Anterior cingulate cortex (tissue), 58 donors: ENCODE results near the gene ZNF101.
"Not testable (repeated sequence)": the region's sequence is repeated elsewhere in the genome, so short reads cannot be mapped to it uniquely, and the experiment has no call there.

ENCODE experiments used
- DNase-seq, 58 donors: peaks; one replicate each; lab custom pipeline; 2025; lab: John Stamatoyannopoulos, UW

ZNF101 gene

DNA sequence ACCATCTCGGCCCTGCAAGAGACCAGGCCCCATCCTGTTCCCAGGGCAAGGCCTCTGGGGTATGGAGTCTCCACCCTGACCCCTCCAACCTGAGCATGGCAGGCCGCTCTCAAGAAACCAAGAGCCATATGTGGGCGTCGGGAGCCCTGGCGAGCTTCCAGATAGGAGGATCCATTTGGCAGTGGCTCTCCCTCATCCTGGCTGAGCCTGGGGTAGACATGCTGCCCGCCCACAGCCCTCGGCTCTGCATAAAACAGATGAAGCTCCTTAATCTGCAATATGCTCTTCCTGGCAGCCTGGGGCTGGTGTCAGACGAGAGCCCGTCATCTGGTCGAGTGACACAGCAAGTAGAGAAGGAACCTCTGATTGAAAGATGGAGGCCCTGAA, 11.2 kb upstream of the ZNF101 start:
- DNase-seq, result peak in 44 of 58 donors; percentile 6 to 84 (median 48)

DNA sequence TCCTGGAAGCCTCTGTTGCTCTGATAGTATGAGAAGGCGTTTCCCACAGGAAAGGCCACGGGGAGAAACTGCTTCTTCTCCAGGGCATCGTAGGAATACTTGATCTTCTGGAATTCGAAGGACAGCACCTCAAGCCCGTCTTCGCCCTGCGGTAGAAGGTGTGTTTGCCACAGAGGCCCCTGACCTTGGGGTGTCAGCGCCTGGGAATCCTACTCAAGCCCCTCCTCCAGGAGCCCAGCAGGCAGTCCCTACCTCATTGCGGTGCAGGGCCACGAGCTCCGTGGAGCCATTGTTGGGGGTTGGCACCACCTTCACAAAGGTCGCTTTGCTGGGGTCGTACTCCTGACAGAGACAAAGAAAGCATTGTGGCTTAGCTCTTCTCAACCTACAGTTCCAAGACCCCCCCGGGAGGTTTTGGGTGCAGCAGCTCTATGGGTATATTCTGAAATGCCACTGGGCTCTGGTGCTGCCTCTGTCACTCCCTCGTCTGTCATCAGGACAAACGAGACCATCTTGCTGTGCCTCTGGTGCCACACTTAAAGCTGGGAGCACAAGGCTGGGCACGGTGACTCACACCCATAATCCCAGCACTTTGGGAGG, 8.9 kb upstream of the ZNF101 start:
- DNase-seq, result no peak

DNA sequence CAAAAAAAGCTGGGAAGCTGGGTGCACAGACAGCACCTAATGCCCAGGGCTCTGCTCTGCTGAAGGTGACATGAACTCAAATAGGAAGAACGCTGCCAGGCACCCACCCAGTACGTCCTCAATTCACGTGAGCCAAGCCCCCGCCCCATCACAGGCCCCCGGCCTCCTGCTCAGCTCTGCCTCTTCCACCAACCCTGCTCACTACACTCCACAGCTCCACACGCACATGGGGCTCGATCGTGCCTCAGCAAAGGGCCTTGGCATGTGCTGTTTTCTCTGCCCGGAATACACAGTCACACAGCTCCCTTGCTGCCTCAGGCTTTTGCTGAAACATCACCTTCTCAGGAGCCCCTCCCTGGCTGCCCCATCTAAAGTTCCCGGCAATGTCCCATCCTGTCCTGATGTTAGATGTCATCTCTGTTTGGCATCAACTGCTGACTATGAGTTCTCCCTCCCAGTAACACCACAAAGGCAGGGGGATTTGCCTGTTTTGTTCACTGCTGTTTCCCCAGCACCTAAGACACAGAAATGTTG, 7.4 kb upstream of the ZNF101 start:
- DNase-seq, result no peak

DNA sequence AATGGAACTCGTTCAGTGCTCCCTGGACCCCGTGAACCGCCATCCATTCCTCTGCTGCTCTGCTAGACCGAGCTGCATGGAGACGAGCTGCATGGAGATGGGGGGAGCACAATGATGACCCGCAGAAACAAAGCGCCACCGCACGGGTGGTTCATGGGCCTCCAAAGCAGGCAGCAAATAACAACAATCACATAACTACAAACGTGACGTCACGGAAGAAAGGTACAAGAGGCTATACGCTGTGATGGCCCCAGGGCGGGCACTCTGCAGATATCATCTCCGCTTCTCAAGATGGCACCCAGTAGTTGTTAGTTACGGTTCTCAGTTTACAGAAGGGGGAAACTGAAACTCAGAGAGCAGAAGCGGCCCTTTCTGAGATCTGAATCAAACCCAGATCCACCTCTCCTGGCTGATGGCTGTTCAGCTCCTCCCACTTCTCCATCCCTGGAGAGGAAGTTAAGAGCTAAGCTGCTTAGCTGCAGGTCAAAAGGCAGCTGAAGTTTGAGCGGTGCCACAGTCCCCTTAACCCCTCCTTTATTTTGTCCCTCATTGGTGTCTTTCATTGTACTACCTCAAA, 6.9 kb upstream of the ZNF101 start:
- peak in 1 of 58 donors; percentile 25 for DNase-seq

DNA sequence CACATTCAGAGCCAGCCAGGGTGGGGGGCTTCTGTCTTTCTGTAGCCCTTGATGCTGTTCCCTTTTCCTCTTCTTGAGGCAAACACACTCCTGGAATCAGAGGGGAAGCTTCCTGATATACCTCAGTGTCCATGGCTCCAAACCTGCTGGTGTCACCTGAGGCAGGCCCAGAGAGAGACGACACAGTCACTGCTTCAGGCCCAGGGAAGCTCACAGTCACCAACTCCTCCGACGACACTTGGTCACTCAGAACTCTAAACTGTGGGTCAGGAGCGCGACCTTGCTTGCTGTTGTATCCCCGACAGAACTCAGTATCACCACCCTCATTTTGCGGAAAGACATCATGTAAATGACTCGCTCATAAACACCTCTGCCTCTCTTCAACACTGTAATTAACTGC, 6.3 kb upstream of the ZNF101 start:
- no peak for DNase-seq

DNA sequence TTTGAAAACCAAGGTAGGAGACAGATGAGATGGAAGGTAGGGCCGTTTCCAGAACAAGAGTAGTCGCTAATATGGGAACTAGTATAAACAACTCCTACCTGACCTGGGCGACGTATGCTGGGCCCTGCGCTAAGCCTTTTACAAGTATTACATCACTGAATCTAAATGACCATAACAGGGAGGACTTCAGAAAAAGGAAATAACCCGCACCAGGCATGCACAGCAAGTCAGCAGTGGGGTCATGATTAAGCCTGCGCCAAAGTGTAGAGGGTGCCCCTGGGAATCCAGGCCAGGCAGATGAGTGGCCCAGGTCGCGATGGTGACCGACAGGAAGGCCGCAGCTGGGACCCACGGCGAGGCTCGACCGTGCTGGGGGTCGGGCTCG, 5.8 kb upstream of the ZNF101 start:
- no peak for DNase-seq

DNA sequence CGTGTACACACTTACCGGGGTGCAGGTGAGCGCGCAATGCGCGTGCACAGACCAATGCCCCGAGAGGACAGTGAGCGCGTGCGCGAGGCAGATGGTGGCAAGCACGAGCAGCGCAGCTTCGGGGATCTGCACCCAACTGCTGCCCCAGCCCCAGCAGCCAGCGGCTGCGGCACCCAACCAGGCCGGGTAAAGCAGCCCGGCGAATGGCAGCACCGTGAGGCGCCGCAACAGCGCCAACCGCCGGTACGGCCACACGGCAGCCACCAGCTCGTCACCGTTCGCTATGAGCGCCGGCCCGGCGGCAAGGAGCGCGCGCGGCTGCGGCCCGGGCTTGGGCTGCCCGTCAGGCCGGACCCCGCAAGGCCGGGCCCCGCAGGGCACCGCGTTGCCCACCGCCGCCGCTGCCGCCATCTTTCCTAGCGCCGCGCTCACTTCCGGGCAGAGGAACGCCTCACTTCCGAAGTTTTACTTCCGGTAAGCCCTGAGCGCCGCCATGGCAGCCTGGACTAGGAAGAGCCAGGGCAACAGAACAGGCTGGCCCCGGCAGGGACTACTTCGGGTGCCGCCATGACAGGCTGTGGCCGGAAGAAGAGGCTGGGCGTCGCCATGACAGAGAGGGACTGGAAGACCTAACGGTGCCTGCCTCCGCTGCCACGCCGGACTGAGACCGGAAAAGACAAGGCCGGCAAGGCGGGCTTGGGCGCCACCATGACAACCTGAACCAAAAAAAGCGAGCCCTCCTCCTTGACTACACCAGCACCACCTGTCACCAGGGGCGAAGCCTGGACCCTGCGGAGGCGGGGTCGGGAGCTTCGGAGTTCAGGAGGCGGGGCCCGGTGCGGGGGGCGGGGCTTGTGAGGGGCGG, 5.2 kb upstream of the ZNF101 start, which contains the start of gene ATP13A1:
Gene ATP13A1 (minus strand): TSS at position 421 of the 865 bp plus-strand sequence. CDS start 10 bp downstream, at position 411.
- DNase-seq, result peak; percentile 83 to 100 (median 96)

DNA sequence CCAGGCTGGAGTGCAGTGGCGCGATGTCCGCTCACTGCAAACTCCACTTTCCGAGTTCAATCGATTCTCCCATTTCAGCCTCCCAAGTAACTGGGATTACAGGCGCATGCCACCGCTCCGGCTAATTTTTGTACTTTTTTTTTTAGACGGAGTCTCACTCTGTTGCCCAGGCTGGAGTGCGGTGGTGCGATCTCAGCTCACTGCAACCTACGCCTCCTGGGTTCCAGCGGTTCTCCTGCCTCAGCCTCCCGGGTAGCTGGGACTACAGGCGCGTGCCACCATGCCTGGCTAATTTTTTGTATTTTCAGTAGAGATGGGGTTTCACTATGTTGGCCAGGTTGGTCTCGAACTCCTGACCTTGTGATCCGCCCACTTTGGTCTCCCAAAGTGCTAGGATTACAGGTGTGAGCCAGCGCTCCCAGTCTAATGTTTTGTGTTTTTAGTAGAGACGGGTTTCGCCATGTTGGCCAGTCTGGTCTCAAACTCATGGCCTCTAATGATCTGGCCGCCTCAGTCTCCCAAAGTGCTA, 3.2 kb upstream of the ZNF101 start:
- DNase-seq, result not testable (repeated sequence)

DNA sequence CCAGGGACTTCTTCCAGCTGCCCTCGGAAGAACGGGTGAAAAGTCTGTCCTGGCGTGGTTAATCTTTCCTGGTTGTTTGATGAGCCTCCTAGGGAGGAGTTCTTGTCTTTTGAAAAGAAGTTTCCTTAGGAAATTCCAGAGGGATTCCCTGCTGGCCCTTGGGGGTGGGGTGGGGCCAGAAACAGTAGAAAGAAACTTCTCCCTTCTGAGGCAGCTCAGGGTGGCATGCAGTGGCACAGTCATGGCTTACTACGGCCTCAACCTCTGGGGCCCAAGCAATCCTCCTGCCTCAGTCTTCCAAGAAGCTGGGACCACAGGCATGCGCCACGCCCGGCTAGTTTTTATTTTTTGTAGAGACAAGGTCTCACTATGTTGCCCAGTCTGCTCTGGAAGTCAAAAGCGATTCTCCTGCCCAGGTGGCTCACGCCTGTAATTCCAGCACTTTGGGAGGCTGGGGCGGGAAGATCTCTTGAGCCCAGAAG, 1.5 kb downstream of the ZNF101 start:
- no peak for DNase-seq

DNA sequence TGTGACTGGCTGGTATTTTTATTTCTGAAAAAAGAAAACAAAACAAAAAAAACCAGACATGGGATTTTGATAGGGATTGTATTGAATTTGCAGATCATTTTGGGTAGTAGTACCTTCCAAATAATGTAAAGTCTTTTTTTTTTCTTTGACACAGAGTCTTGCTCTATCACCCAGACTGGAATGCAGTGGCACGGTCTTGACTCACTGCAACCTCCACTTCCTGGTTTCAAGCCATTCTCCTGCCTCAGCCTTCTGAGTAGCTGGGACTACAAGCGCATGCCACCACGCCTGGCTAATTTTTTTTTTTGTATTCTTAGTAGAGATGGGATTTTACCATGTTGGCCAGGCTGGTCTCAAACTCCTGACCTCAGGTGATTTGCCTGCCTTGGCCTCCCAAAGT, 4.2 kb downstream of the ZNF101 start:
- no peak for DNase-seq

DNA sequence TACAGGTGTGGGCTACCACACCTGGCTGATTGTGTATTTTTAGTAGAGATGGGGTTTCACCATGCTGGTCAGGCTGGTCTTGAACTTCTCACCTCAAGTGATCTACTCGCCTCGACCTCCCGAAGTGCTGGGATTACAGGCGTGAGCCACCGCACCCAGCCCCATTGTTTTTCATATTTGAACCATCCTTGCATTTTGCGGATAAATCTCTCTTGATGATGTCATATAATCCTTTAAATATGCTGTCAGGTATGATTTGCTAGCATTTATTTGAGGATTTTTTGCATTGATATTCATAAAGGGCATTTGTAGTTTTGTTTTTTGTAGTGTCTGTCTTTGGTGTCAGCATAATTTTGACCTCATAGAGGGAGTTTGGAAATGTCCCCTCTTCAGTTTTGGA, 5.7 kb downstream of the ZNF101 start:
- no peak for DNase-seq

DNA sequence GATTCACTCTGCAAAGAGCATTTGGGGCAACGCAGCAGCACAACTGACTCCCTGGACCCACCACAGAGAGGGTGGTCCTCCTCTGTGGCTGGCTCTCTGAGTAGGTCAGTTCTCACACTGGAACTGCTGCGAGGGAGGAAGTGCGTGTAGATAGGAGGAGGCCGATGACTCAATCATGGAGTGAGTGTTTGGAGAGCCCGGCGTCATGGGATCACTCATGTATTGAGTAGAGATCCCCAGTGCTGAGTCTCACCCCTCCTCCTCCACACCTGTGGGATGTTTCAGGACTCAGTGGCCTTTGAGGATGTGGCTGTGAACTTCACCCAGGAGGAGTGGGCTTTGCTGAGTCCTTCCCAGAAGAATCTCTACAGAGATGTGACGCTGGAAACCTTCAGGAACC, 8.9 kb downstream of the ZNF101 start:
- DNase-seq, result no peak

DNA sequence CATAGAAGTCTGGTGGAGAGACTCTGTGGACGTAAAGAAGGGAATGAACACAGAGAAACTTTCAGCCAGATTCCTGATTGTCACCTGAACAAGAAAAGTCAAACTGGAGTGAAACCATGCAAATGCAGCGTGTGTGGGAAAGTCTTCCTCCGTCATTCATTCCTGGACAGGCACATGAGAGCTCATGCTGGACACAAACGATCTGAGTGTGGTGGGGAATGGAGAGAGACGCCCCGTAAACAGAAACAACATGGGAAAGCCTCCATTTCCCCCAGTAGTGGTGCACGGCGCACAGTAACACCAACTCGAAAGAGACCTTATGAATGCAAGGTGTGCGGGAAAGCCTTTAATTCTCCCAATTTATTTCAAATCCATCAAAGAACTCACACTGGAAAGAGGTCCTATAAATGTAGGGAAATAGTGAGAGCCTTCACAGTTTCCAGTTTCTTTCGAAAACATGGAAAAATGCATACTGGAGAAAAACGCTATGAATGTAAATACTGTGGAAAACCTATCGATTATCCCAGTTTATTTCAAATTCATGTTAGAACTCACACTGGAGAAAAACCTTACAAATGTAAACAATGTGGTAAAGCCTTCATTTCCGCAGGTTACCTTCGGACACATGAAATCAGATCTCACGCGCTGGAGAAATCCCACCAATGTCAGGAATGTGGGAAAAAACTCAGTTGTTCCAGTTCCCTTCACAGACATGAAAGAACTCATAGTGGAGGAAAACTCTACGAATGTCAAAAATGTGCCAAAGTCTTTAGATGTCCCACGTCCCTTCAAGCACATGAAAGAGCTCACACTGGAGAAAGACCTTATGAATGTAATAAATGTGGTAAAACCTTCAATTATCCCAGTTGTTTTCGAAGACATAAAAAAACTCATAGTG, 10.8 kb downstream of the ZNF101 start:
- DNase-seq, result no peak

DNA sequence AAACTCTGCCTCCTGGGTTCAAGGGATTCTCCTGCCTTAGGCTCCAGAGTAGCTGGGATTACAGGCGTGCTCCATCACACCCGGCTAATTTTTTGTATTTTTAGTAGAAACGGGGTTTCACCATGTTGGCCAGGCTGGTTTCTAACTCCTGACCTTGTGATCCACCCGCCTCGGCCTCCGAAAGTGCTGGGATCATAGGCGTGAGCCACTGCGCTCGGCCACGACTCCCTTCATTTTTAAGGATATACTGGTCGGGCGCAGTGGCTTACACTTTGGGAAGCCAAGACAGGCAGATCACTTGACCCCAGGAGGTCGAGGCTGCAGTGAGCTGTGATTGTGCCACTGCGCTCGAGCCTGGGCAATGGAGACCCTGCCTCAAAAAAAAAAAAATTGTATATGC, 17.5 kb downstream of the ZNF101 start:
- not testable (repeated sequence) for DNase-seq

DNA sequence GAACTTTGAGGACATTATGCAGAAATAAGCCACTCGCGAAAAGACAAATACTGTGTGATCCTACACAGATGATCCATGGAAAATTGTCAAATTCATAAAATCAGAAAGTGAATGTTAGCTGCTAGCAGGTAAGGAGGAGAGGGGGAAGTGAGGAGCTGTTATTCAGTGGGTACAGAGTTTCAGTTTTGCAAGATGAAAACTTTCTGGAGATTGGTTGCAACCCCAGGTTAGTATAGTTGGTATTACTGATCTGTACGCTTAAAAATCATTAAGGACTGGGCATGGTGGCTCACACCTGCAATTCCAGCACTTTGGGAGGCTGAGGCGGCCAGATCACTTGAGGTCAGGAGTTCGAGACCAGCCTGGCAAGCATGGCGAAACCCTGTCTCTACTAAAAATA, 17.9 kb downstream of the ZNF101 start:
- no peak for DNase-seq

DNA sequence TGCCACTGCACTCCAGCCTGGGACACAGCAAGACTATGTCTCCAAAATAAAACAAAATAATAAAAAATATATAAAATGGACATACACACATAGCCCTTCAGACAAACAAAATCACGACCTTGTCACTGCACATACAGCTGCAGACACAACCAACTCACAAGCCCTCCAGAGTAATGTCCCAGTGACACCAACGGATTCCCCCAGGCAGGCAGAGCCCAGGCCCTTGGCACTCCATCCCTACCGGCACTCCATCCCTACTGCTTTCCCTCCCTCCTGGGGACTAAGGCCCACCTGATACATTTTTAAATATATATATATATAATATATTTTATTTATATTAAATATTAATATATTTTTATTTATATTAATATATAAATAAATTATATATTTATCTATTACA, 18.5 kb downstream of the ZNF101 start:
- DNase-seq, result no peak

DNA sequence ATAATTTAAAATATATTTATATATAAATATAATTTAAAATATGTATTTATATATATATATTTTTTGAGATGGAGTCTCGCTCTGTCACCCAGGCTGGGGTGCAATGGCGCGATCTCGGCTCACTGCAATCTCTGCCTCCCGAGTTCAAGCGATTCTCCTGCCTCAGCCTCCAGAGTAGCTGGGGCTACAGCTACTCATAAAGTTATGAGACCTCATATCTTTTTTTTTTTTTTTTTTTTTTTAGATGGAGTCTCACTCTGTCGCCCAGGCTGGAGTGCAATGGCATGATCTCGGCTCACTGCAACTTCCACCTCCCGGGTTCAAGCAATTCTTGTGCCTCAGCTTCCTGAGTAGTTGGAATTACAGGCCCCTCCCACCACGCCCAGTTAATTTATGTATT, 20.4 kb downstream of the ZNF101 start:
- not testable (repeated sequence) for DNase-seq

DNA sequence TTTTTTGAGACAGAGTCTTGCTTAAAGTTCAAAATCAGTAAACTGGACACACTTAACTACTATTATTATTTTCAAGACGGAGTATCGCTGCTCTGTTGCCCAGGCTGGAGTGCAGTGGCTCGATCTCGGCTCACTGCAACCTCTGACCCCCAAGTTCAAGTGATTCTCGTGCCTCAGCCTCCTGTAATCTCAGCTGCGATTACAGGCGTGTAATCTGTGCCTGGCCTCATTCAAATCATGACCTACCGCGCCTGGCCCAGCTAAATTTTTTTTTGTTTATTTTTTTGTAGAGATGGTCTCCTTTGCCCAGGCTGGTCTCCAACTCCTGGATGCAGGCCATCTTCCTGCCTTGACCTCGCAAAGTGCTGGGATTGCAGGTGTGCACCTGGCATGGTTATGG, 23.0 kb downstream of the ZNF101 start:
- DNase-seq, result no peak

DNA sequence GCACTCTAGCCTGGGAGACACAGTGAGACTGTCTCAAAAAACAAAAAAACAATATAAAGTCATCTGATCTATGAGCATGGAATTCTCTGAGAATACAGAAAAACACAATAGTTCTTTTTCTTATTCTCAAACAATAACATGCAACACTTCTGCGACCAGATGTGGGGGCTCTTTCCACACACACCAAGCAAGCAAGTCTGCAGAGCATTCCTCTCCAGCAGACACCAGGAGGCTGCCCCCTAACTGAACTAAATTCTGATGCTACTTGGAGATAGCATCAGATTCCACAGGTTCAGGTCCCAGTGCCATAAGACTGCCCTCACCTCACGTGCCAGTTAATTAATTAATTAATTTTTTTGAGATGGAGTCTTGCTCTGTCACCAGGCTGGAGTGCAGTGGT, 27.7 kb downstream of the ZNF101 start:
- DNase-seq, result no peak

DNA sequence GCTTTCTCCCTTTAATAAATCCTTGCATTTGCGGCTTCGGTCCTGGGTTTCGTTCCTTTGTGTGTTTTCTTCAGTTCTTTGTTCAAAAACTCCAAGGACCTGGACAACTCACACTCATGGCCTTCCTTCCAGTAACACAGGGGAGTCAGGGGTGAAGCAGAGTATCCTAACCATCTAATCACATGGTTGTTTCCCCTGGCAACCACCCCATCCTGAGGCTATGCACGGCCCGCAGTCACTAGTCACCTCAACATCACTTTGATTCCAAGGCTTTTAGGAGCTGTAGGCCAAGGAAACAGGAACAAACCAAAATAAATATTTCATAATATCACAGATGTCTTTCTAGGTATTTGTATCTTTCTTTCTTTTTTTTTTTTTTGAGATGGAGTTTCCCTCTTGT, 28.9 kb downstream of the ZNF101 start:
- DNase-seq, result no peak
